GM18951 (cell line): ENCODE data around the gene RBP2.

Experiments
- POLR2A ChIP-seq: IDR thresholded peaks from 4 replicates; pipeline ENCODE4 v1.6.1; 2011; ENCODE audit warnings: mild to moderate bottlenecking; ENCODE audit not compliant: insufficient read length, insufficient read depth; ENCODE audit errors: extremely low read depth
- in situ Hi-C: fragments of 300-500 bp; cut with MboI; formaldehyde crosslinking; loops from one replicate; pipeline ENCODE4 v1.12.0; 2022; ENCODE audit warnings: low sequenced_read_pairs, mixed read lengths, inconsistent platforms; ENCODE audit not compliant: unreplicated experiment

RBP2 gene

DNA sequence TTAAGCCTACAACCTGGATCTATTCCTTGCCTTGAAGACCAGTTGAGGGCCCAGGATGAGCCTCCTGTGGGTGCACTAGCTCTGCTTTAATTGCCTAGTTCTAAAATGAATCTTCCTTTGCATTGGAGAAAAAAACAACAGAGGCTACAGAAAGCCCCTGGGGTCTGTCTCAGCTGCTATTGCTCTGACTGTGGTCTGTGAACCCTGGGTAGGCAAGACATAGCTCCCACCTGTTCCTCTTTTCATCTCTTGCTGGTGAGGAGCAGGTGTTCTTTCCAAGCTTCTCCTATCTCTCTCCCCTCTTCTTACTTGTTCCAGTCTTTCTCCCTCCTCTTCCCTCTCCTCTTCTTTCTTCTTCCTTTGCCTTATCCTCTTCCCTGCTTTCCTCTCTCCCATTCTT lies 28.8 kb downstream of the RBP2 start:
- in situ Hi-C loops = no loop called here
- no peak for TF ChIP-seq POLR2A

DNA sequence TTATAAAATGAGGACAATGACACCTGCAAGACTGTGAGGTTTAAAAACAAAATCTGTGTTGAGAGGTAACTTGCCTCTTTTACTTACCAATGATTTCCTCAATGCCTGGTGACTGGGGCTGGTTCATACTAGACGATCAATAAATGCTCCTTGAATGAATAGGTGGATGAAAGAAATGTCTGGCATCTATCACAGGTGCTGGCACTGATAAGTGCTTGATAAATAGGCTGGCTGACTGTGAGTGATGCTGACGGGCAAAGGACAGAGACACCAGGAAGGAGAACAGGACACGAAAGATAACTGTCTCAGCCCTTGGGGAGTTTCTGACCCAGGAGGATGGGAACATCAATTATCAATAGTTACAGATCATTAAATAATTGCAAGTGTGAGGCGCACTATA lies 31.9 kb downstream of the RBP2 start:
- in situ Hi-C loops = no loop called here
- no peak for TF ChIP-seq POLR2A

DNA sequence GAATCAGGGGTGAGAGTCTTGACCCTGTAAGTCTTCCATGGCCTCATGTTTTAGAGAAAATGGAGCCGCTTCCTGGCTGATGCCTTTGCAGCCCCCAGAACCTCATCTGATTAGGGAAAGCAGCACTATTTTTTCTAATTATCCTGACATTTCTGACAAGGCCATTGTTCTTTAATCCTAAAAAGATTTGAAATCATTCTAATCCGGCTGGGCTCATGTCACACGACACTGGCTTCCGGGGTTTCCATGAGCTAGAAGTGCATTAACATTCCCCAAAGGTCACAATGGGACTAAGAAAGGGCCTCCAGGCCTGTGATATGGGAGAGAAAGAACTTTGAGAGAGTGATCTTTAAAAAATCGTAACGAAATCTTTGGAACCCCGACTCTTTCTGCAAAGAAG lies 33.1 kb downstream of the RBP2 start:
- no peak for TF ChIP-seq POLR2A
- in situ Hi-C loops = no loop called here

DNA sequence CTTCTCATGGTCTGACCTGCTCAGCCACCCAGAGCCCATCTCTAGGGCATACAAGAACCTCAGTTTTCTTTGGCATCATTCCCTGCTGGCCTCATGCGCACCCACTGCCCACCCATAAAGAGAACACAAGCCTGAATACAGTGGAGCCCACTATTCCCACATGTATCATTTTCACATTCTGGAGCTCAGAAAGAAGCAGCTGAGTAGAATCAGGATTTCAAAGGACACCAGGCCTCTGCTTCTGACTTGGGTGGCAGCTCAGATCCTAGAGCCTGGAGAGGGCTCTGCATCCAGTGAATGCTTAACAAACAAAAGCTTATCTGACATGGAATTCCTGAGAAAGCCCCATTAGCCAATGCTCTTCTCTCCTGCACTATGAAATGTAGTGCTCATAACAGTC lies 34.7 kb downstream of the RBP2 start:
- TF ChIP-seq POLR2A = no peak
- in situ Hi-C loops = no loop called here

DNA sequence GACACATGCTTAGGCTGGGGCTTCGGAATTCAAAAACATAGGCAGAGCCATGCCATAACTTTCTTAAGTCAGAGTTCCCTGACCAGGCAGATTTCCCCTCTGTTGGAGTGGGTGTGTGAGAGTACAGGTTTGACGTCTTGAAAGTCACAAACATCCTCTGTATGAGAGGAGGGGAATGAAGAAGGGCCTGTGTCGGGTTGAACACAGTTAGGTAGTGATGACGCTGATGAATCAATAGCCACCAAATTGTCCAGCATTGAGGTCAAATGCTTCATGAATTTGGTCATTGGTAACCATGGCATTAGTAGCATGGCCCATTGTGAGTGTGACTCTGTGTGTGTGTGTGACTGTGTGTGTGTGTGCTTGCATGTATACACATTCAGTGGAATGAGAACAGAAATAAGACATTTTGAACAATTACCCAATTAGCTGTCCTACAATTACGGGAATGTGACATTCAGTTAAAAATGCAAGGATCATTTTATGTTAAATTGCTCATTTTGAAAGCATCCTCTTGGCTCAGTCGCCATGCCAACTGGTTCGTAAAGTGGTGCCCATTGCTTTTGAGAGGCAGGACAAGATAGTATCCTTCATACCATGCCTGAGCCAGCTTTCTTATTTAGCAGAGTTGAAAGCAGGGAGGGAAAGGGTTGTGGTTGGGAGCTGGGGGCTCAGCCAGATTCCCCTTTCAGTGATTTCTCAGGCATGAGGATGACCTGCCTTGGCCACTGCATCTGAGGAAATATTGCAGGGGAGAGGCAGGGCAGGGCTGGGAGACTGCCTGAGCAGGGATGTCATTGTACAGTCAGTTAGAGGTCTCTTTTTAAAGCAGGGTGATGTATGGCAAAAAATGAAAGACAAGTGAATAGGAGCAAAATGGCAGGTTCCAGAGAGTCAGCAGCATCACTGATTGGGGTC lies 35.4 kb downstream of the RBP2 start:
- no peak for TF ChIP-seq POLR2A
- in situ Hi-C loops = no loop called here

DNA sequence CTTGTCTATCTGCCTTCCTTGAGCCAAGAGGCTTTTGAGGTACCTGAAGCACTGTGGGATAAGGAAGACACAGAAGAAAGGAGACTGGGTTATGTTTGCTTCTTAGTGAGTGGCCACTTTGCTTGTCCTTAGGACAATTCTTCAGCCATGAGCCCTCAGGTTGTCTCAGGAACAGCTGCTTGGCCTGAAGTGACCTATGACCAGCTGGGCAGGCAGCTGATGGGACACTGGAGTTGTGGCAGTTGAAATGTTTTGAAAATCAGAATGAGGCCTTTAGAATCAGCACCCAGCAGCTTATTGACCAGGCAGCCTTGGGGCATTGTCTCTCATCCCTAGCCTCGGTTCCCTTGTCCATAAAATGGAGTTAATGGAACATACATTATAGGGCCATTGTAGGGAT lies 37.0 kb downstream of the RBP2 start:
- in situ Hi-C loops = no loop called here

DNA sequence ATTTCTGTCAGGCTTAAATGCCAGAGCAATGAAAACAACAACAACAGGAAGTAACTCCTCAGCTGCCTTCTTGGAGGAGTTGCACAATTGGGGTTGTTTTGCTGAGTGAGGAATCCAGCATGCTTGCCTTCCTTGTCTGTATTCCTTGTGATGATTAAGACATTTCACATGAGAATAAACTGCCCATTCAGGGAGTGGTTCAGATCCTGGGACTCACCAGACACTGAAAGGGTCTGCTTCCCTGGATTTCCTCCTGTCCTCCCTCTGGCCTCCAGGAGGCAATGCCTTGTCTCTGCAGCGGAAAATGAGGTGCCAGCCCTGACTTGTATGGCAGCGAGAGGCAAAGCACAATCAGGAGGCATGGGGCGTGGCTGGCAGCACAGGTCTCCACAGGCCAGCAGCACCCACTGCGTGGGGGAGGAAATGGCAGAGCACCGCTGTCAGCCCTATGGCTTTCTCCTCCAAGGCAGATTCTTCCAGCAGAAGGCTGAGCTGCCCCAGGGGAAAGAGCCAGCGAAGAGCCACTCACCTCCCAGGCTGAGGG lies 41.5 kb downstream of the RBP2 start:
- in situ Hi-C loops = no loop called here
- TF ChIP-seq POLR2A = no peak

More for the DNA sequence above, 37.0 kb downstream of the RBP2 start:
- no peak for TF ChIP-seq POLR2A

DNA sequence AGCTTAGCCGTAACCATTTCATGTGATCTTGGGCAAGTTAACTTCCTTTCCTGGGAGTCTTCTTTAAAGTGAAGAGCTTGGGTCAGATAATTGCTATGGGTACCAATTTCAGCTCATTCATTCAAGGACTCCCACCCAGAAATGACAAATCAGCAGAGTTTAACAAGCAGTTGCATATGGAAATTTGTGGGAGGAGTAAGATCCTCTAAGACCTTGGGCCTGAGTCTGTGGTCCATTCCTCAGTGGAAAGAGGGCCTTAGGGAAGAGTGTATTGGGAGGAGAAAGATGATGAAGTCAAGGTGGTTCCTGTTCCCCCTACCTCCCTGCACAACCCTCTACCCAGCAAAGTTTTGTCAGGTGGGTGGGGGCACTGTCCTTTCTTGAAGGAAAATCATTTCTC lies 42.1 kb downstream of the RBP2 start:
- no peak for TF ChIP-seq POLR2A
- in situ Hi-C loops = no loop called here

DNA sequence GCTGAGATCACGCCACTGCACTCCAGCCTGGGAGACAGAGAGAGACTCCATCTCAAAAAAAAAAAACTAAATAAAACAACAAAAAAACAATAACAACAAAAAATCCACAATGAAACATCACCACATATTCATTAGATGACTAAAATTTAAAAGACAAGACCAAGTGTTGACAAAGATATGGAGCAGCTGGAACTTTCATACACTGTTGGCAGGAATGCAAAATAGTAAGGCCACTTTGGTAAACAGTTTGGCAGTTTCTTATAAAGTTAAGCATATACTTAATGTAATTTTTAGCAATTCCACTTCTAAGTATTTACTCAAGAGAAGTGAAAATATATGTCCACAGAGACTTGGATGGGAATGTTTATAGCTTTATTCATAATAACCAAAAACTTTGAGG lies 43.2 kb downstream of the RBP2 start:
- in situ Hi-C loops = no loop called here
- TF ChIP-seq POLR2A = no peak

DNA sequence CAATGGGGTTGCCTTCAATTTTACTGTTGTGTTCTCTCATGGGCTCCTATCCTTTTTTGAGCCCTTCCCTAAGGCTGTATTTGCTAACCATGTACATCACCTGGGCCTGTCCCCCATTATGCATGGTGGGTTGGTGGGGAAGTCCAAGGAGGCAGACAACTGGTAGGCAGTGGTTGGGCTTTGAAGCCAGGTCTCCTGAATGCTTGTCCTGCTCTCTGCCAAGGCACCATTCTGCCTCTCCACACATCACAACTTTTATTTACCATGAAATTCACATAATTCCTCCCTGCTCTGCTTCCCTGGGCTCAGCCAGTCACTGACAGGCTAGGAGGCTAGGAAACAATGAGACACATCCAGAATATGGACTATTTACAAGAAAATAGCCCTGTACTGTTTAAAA lies 45.8 kb downstream of the RBP2 start:
- in situ Hi-C loops = no loop called here
- TF ChIP-seq POLR2A = no peak

DNA sequence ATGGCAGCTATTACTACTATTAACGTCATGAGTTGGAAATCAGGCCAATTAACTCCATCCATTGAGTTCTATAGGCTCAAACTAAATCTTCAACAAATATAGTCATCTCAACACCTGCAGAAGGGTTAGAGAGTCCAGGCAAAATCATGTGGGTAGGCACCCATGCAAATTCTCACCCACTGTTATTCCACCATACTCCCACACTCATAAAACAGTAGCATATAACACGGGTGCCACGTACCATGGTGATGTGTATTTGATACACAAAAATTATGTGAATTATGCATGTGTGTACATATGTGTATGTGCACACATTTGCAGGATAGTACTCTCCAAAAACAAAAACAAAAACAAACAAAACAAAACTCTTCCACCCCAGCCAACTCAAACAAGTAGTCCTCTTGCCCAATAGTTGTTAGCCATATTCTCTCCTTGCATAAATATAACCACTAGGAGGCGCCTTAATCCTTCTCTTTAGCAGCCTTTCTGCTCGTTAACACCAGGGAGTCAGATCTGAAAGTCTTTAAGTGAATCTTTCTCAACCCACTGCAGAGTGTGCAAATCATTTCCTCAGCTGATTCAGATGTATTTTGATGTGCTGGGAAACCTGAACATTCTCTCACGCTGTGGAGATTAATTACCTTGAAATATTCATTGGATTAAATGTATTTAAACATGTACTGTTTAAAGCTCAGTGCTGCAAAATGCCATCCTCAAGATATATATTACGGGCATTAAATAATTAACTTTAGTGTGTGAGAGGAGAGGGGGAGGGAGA lies 48.8 kb downstream of the RBP2 start:
- in situ Hi-C loops = no loop called here
- TF ChIP-seq POLR2A = no peak

DNA sequence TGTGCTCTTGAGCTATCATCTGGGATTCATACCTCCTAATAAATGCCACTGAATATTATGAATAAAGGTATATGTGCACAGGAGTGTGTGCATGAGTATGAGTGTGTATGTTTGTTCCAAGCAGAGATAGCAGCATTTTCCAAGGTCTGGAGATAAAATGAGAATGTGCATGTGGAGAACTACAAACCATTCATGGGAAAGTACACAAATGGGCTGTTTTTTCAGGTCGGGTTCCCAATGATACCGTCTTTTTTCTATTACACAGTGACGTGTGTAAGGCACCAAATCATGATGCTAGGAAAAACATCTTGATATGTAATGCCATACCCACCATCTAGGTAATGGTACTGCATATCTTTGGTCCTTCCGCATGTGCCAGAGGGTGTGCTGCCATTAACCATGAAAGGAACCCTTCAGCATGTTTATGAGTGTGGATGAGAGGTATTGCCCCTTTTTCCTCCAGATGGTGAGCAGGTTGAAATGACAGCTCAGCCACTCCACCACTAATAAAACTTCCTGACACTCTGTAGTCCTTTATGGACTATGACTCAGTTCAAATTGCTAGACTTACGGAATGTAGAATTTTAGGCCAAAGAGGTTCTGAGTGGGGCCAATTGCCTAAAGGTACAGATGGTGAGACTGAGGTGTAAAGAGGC lies 50.4 kb downstream of the RBP2 start:
- in situ Hi-C loops = no loop called here
- no peak for TF ChIP-seq POLR2A

DNA sequence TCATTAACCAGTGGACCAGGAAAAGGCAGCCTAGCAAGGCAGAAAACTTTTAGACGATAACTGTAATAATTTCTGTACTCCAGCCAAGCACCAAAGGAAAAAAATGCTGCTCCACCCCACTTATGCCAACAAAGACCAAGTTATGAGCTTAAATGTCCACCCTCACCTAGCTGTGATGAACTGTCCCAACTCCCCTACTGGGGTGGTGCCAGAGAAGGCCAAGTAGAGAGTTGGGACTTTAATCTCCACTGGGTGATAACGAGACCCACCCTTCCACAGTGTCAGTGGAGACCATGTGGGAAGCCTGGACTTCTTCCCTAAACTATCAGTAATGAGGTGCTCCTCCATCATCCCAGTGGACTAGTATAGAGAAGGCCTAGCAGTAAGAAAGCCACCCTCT lies 53.1 kb downstream of the RBP2 start:
- no peak for TF ChIP-seq POLR2A
- in situ Hi-C loops = no loop called here
